ENCODE results near the gene ULBP1.
"Not testable (repeated sequence)": the region's sequence is repeated elsewhere in the genome, so short reads cannot be mapped to it uniquely, and the experiment has no call there.

Gene ULBP1

DNA sequence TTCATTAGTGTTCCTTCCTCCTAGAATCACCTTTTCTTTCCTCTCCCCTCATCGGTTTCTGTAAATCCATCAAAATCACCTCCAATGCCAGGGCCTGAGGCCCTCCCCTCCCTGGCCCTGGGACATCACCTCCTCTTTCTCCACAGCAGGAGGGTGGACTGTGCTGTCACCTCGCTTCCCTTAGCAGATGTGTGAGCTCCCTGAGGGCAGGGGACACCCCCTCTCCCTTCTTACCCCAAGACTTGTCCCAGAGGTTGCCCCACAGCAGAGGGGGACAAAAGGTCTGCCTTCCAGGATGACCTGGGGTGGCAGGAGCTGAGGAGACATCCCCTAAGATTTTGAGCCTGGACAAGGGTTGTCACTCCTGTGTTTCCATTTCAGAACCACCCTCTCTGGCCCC, 5.9 kb downstream of the ULBP1 start:
- TF ChIP-seq, protein P1, sequence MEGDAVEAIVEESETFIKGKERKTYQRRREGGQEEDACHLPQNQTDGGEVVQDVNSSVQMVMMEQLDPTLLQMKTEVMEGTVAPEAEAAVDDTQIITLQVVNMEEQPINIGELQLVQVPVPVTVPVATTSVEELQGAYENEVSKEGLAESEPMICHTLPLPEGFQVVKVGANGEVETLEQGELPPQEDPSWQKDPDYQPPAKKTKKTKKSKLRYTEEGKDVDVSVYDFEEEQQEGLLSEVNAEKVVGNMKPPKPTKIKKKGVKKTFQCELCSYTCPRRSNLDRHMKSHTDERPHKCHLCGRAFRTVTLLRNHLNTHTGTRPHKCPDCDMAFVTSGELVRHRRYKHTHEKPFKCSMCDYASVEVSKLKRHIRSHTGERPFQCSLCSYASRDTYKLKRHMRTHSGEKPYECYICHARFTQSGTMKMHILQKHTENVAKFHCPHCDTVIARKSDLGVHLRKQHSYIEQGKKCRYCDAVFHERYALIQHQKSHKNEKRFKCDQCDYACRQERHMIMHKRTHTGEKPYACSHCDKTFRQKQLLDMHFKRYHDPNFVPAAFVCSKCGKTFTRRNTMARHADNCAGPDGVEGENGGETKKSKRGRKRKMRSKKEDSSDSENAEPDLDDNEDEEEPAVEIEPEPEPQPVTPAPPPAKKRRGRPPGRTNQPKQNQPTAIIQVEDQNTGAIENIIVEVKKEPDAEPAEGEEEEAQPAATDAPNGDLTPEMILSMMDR (IDR thresholded peaks at IDR 0.05; ENCODE audit: extremely low read depth, missing control alignments) = no peak
- no peak for DNase-seq (ENCODE audit: low spot score)

DNA sequence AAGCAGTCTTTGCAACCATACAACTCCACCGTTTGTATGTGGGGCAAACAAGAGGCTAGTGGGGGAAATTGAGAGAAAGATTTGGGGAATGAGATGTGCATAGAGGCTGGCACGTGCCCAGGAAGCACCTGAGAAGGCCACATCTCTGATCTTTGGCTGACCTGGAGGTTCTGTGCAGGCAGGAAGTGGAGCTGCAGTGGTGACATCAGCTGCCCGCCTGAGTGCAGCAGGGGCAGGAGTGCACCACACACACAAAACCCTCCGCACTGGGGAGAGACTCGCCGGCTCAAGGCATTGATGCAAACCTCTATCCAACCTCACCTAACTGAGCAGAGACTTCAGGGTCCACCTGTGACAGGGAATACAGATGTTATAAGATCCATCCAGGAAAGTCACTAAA, 10.7 kb downstream of the ULBP1 start:
- DNase-seq (ENCODE audit: low spot score) = not testable (repeated sequence)

DNA sequence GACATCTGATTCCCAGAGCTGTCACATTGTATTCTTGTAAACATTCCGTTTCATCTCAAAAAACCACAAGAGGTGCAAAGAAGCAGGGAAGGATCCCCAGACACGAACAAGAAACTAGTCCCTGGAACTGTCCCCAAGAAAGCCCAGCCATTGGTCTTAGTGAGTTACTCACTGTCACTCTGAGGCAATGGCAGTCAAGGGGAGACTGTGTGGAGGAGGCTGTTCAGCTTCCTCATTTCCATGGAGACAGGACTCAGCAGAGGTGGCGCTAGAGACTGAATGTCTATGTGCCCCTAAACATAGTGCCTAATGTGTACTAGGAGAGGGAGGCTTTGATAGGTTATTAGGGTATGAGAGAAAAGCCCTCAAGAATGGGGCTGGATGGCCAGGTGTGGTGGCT, 11.1 kb downstream of the ULBP1 start:
- no peak for DNase-seq (ENCODE audit: low spot score)
- TF ChIP-seq, protein P1 (IDR thresholded peaks at IDR 0.05; ENCODE audit: extremely low read depth, missing control alignments) = no peak

DNA sequence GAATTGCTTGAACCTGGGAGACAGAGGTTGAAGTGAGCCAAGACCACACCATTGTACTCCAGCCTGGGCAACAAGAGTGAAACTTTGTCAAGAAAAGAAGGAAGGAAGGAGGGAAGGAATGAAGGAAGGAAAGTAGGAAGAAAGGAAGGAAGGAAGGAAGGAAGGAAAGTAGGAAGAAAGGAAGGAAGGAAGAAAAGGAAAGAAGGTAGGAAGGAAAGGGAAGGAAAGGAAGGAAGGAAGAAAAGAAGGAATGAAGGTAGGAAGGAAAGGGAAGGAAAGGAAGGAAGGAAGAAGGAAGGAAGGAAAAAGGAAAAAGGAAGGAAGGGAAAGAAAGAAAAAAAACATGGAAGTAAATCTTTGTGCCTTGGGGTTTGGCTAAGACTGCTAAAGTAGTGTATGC, 11.7 kb downstream of the ULBP1 start:
- TF ChIP-seq, protein P1 (IDR thresholded peaks at IDR 0.05; ENCODE audit: extremely low read depth, missing control alignments) = no peak
- no peak for DNase-seq (ENCODE audit: low spot score)

DNA sequence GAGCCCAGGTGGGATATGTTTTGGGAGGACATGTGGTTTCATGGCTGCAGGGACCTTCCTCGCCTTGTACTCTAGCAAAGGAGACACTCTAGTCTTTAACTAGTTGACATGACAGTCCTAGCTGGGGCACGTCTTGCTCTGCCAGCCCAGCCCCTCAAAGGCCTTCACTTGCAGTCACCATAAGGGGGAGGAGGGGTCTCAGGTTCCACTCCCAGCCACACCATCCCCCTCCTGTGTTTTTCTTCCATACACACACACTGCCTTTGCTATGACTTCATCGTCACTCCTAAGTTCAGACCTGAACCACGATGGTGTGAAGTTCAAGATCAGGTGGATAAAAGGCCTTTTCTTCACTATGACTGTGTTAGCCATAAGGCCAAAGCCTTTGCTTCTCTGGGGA, 13.5 kb downstream of the ULBP1 start:
- TF ChIP-seq, protein P1 (IDR thresholded peaks at IDR 0.05; ENCODE audit: extremely low read depth, missing control alignments) = no peak
- DNase-seq (ENCODE audit: low spot score) = no peak

DNA sequence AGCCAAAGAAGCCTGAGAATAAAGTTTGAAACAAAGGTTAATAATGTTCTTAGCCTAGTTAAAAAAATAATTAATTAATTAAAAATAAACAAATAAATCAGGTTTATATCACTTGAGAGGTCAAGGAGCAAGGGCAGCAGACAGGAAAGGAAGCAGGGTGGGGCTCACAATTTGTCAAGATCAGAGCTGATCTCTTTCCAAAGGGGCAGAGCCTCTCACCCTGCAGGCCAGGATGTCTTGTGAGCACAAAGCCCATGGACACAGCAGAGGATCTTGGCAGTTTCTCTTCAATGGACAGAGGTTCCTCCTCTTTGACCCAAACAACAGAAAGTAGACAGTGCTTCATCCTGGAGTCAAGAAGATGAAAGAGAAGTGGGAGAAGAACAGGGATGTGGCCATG, 14.9 kb downstream of the ULBP1 start:
- DNase-seq (ENCODE audit: low spot score) = no peak

DNA sequence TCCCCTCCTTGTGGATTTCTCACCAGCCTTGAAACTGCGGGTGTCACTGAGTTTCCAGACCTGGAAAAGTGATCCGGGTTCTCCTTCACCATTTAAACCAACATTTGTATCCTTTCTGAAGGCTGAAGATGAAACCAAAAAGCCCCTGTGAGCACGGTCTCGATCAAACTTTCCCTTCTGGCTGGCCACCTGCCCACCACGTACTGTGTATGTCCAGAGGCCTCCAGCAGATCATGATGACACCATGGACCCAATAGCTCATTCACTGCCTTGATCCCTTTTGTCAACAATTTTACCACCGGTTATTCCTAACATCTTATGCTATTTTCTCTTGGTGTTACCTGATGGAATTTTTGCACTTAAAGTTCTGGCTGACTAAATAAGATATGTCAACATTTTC, 15.6 kb downstream of the ULBP1 start:
- TF ChIP-seq, protein P1 (IDR thresholded peaks at IDR 0.05; ENCODE audit: extremely low read depth, missing control alignments) = no peak
- DNase-seq (ENCODE audit: low spot score) = no peak

More for the DNA sequence above, 14.9 kb downstream of the ULBP1 start:
- TF ChIP-seq, protein P1 (IDR thresholded peaks at IDR 0.05; ENCODE audit: extremely low read depth, missing control alignments) = no peak

DNA sequence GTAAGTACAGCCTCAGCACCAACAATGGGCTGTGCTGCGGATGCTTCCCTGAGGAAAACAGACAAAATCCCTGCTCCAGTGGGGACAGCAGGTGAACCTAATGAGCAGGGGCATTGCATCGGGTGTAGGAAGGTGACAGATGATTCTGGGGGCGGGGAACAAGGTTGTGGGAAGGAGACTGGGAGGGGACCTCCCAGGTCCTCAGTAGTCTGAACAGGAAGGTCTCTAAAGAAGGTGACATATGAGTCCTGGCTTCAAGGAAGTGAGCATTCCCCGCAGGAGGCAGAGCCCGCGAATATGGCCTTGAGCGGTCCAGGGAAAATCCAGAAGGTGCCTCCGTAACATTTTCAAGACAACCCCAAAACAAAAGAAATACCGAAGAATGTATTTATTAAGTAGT, 19.4 kb downstream of the ULBP1 start:
- no peak for DNase-seq (ENCODE audit: low spot score)
- TF ChIP-seq, protein P1 (IDR thresholded peaks at IDR 0.05; ENCODE audit: extremely low read depth, missing control alignments) = no peak

Data from GM20000 (cell line).